Right lobe of liver (tissue), 6 donors: Measurements from ENCODE around the gene CDKN1C. TPM values are rescaled to one million over a fixed set of nuclear protein-coding genes. Genes with fewer than 3 reads are reported as not detected.

Experiments used
- ATAC-seq, 4 donors: fragments of 200-7000 bp; cut with Tn5 transposase; one replicate each; pipeline ENCODE4 v1.9.1; 2020; ENCODE audit warnings: mild to moderate bottlenecking in 4 of 4, moderate library complexity in 4 of 4
- DNase-seq, 3 donors: peaks; one replicate each; pipeline ENCODE4 v3.0.0-alpha.2; 2020
- H3K27ac ChIP-seq, 3 donors: fragments of 200-600 bp; one replicate each; pipeline ENCODE4 v1.8.0; 2022
- H3K27me3 ChIP-seq, 2 donors: fragments of 200-600 bp; one replicate each; pipeline ENCODE4 v1.8.0; 2022
- H3K36me3 ChIP-seq, 4 donors: fragments of 200-600 bp; sonication (generic) in 1 of 4; one replicate each; pipeline versions ENCODE4 v1.5.1 to v1.8.0; 2017 to 2022; ENCODE audit warnings: control low read depth in 1 of 4
- H3K4me1 ChIP-seq, 4 donors: fragments of 200-600 bp; sonication (generic) in 1 of 4; one replicate each; pipeline versions ENCODE4 v1.5.1 to v1.8.0; 2017 to 2022; ENCODE audit warnings: control low read depth in 1 of 4
- H3K4me3 ChIP-seq, 3 donors: fragments of 200-600 bp; one replicate each; pipeline ENCODE4 v1.8.0; 2022
- H3K9me3 ChIP-seq, 4 donors: fragments of 200-600 bp; sonication (generic) in 1 of 4; one replicate each; pipeline versions ENCODE4 v1.5.1 to v1.8.0; 2017 to 2022; ENCODE audit warnings: control low read depth in 1 of 4
- POLR2A ChIP-seq: fragments of 450-650 bp; IDR thresholded peaks from one replicate; pipeline ENCODE4 v1.6.1; 2017; ENCODE audit warnings: antibody characterized with exemption, mild to moderate bottlenecking
- whole genome bisulfite sequencing: methylation state at CpG from one replicate; pipeline ENCODE4 v1.1.6; 2018; ENCODE audit warnings: low coverage, low lambda C conversion rate; ENCODE audit not compliant: insufficient coverage; ENCODE audit errors: missing lambda C conversion rate; 5-methylcytosine and 5-hydroxymethylcytosine counted together
- intact Hi-C, 2 donors: fragments of 100-400 bp; cut with DNase I; formaldehyde crosslinking; loops; one replicate each; pipeline versions ENCODE4 v1.11.2 to v1.14.1; 2022
- total RNA-seq, 6 experiments: library from RNA; depleted of rRNA in 2 of 6; stranded (reverse); fragments of >200 nt in 2 of 6; fragmentation: NEBNext Ultra II Directional in 3 of 6; extraction: Animal tissue kit (Norgen Biotek cat#: 25700) in 3 of 6; gene quantifications; one replicate each; pipeline versions ENCODE4 v1.1.0 to v1.2.4, GENCODE V29; 2016 to 2023
- TF ChIP-seq, protein P1 (sequence below), 4 donors: fragments of 200-600 bp in 3 of 4; fragments of 450-650 bp in 1 of 4; IDR thresholded peaks; one replicate each; pipeline versions ENCODE4 v1.5.1 to v1.8.0; 2016 to 2022; ENCODE audit warnings: antibody characterized with exemption in 4 of 4, mild to moderate bottlenecking in 2 of 4
- donor health status: DM: no; HTN: yes; CAD: no.
- donor health status: DM: no; HTN: no; CAD: no.
- donor health status: DM: no; HTN: no; CAD: no.
- donor health status: DM: no; HTN: yes; CAD: no.
- donor health status: DM: no; HTN: yes; CAD: no.

CDKN1C gene
- total RNA-seq, 6 experiments from 2014 or later, result 2.2 to 8.0 (median 3.6) TPM

- no peaks in the 10 kb centered on the region for H3K4me1 ChIP-seq
- no peaks in the 10 kb centered on the region for H3K27me3 ChIP-seq
- intact Hi-C loops, result no loop called here
- no peaks in the 10 kb centered on the region for H3K9me3 ChIP-seq
- TF ChIP-seq POLR2A, result no peak
- TF ChIP-seq, protein P1, sequence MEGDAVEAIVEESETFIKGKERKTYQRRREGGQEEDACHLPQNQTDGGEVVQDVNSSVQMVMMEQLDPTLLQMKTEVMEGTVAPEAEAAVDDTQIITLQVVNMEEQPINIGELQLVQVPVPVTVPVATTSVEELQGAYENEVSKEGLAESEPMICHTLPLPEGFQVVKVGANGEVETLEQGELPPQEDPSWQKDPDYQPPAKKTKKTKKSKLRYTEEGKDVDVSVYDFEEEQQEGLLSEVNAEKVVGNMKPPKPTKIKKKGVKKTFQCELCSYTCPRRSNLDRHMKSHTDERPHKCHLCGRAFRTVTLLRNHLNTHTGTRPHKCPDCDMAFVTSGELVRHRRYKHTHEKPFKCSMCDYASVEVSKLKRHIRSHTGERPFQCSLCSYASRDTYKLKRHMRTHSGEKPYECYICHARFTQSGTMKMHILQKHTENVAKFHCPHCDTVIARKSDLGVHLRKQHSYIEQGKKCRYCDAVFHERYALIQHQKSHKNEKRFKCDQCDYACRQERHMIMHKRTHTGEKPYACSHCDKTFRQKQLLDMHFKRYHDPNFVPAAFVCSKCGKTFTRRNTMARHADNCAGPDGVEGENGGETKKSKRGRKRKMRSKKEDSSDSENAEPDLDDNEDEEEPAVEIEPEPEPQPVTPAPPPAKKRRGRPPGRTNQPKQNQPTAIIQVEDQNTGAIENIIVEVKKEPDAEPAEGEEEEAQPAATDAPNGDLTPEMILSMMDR (IDR thresholded peaks at IDR 0.05), result no peak
- H3K27ac ChIP-seq, result no peak overlapping the region
- ATAC-seq (no peak), DNase-seq (no peak)
- no peak overlapping the region for H3K4me3 ChIP-seq
- WGBS, result 92% methylated on average over 9 of the region's 18 CpGs
- no peaks in the 10 kb centered on the region for H3K36me3 ChIP-seq
These were observed 27.7 kb downstream of the CDKN1C start for GRCh38 chr11:2857918-2858317.

- no peaks in the 10 kb centered on the region for H3K4me1 ChIP-seq
- H3K27me3 ChIP-seq, result no peaks in the 10 kb centered on the region
- no peak overlapping the region for H3K4me3 ChIP-seq
- 32% methylated on average over 3 of the region's 11 CpGs for WGBS
- no peaks in the 10 kb centered on the region for H3K36me3 ChIP-seq
- intact Hi-C loops, result no loop called here
- no peak for ATAC-seq
- TF ChIP-seq POLR2A, result no peak
- TF ChIP-seq, protein P1 (IDR thresholded peaks at IDR 0.05), result no peak
- DNase-seq, result no peak
- no peaks in the 10 kb centered on the region for H3K9me3 ChIP-seq
- no peak overlapping the region for H3K27ac ChIP-seq
These were observed 28.3 kb downstream of the CDKN1C start for GRCh38 chr11:2857276-2857675.

DNA sequence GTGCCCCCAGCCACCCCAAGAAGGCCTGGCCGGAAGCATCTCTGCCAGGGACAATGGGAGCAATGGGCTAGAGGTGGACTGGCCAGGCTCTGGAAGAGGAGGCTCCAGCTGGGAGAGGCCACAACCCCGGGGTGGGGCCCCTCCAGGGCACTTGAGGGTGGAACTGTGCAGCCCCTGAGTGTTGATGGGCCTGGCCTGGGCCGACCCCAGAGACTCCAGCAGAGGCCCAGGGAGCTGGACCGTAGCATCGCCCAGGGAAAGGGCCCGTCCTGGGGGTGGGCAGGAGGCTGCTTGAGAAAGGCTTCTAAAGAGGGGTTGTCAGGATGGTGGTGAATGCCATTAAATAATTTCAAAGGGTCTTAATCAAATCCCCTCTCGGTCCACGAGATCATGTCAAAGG lies 30.4 kb downstream of the CDKN1C start:
- H3K27me3 ChIP-seq, result no peaks in the 10 kb centered on the region
- H3K4me3 ChIP-seq, result no peak overlapping the region
- no peaks in the 10 kb centered on the region for H3K4me1 ChIP-seq
- no peak for TF ChIP-seq POLR2A
- TF ChIP-seq, protein P1 (IDR thresholded peaks at IDR 0.05), result no peak
- intact Hi-C loops, result no loop called here
- ATAC-seq, result no peak
- no CpG with 5 or more reads among the region's 8 CpGs for WGBS
- DNase-seq, result no peak
- H3K27ac ChIP-seq, result no peak overlapping the region
- H3K36me3 ChIP-seq, result no peaks in the 10 kb centered on the region
- H3K9me3 ChIP-seq, result no peaks in the 10 kb centered on the region

DNA sequence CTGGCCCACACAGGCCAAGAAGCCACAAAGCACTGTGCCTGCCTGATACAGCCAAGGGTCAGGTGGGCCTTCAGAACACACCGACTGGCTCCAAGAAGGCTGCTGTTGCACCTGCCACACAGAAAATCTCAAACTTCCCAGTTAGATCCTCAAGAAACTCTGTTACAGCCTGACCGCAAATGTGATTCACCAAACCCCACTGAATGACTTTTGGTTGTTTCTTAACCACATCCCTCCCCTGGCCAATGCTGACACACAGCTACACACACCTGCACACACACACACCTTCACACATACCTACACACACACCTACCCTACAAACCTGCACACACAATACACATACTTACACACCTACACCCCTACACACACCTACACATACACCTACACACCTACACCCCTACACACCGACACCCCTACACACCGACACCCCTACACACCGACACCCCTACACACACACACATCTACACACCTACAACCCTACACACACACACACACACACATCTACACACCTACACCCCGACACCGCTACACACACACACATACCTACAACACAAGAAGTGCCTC lies 31.5 kb downstream of the CDKN1C start:
- TF ChIP-seq, protein P1 (IDR thresholded peaks at IDR 0.05), result no peak
- no peak for TF ChIP-seq POLR2A
- Histone ChIP-seq H3K36me3 (no peaks in the 10 kb centered on the region), H3K4me3 (no peak overlapping the region), H3K4me1 (no peaks in the 10 kb centered on the region), H3K27ac (no peak overlapping the region), H3K27me3 (no peaks in the 10 kb centered on the region), H3K9me3 (no peaks in the 10 kb centered on the region)
- intact Hi-C loops, result no loop called here
- WGBS, result 90% methylated on average over 4 of the region's 7 CpGs
- DNase-seq (no peak), ATAC-seq (no peak)

GRCh38 chr11:2853401-2853800 lies 32.2 kb downstream of the CDKN1C start:
- ATAC-seq, result no peak
- WGBS, result 80% methylated on average over 1 of the region's 12 CpGs
- intact Hi-C loops, result no loop called here
- TF ChIP-seq POLR2A, result no peak
- TF ChIP-seq, protein P1 (IDR thresholded peaks at IDR 0.05), result no peak
- Histone ChIP-seq H3K9me3 (no peaks in the 10 kb centered on the region), H3K36me3 (no peaks in the 10 kb centered on the region), H3K27ac (no peak overlapping the region), H3K27me3 (no peaks in the 10 kb centered on the region), H3K4me1 (no peaks in the 10 kb centered on the region), H3K4me3 (no peak overlapping the region)
- no peak for DNase-seq
